ENCODE results near the gene UCP3.

The UCP3 gene

DNA sequence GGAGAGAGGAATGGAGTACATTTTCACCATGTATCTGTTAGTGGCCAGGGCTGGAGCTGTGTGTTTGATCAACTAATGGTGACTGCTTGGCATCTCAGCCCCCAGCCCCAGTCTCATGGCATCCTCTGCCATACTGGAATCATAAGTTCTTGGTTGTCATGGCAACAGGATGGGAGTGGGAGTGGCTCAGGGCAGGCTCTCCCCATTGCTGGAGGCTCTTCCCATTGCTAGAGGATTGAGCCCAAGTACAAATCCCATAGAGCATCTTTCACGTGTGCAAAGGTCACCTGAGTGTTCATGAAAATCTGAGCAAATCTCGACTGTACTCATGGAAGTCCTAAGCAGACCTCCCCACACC, 43.1 kb downstream of the UCP3 start:
- Histone ChIP-seq H3K27ac (no peak overlapping the region), H3K4me3 (no peak overlapping the region)

DNA sequence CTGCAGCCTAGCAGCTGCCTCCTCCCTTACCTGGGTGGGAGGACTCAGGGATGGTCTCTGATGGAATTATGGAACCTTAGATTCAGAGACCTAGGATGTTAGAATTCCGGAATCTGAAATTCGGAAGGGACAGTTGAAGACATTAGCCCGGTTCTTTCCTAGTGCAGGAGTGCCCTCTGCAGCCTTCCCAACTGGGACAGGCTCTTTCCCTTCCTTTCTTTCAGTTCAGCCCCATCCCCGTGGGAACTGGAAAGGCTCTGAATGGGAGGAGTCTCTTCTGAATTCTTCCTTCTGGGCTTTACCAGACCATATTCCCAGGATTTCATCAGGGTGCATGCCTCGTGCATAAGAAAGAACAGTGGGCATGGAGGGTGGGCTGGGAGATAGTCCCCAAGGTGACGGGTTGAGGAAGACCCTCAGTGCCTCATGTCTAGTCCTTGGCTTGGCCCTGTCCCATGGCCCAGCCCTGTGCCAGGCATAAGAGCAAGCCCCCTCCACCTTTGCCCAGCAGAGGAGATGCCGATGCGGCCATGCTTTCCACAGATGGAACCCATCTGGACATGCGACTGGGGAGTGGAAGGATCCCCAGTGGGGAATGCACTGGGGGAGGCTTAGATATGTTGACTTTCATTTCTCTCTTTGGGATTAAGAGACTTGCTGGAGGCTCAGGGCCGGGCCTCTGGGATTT, 43.7 kb downstream of the UCP3 start:
- no peak overlapping the region for H3K4me3 ChIP-seq
- H3K27ac ChIP-seq, result no peak overlapping the region

DNA sequence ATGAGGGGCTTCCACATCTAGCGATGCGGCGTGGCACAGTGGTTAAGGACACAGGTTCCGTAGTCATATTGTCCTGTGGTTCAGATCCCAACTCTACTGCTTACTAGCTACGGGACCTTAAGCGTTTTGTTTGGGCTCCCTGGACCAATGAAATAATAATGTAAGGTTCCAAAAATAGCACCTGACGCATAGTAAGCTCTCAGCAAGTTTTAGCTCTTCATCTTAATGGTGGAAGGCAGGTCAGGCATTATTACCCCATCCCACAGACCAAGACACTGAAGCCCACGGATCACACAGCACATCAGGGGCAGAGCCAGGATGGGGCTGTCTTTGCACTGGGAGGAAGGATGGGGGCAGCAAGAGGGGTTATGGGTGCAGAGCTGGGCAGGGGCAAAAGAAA, 45.0 kb downstream of the UCP3 start:
- Histone ChIP-seq H3K4me3 (no peak overlapping the region), H3K27ac (no peak overlapping the region)

DNA sequence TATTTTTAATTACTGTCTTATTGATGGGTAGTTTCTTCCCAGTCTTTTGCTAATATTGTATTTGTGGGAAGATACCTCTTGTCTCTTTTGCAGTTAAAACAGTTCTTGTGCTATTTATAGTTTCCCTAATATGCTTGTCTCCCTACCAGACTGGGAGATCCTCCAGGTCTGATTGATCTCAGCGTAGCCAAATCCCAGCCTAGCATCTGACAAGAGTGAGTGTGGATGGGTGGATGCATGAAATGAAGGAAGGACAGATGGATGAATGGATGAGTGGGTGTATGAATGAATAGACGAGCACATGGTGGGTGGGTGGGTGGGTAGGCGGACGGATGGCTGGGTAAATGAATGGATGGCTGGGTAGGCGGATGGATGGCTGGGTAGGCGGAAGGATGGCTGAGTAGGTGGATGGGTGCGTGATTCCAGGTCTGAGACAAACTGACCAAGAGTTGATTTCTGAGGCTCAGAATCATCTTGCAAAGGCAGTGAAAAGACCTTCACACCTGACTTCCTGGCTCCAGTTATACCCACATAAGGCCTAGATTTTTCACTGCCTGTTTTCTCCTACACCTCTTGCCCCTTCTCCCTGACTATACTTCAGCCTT, 46.7 kb downstream of the UCP3 start:
- no peak overlapping the region for H3K4me3 ChIP-seq
- H3K27ac ChIP-seq, result no peak overlapping the region

DNA sequence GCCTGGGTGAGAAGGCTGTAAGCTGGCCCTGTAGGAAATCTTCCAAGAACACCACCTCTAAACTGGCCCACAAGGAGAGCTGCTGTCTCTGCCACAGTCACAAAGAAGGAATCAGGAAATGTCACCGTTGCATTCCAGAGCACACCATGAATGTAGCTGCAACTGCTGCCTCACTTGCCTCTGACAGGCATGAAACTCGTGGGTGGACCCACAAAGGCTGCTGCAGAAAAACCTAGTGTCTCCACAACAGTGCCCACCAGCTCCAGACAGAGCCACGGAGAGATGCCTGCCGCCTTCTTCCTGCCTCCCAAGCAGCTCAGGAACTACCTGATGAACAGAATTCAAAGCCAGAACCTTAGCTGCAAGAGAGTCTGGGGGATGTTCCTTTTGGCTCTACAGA, 47.6 kb downstream of the UCP3 start:
- Histone ChIP-seq H3K27ac (no peak overlapping the region), H3K4me3 (no peak overlapping the region)

GRCh38 chr11:73958521-73959141, 50.3 kb downstream of the UCP3 start:
- Histone ChIP-seq H3K4me3 (no peak overlapping the region), H3K27ac (no peak overlapping the region)

GRCh38 chr11:73957654-73958361, 51.1 kb downstream of the UCP3 start:
- no peak overlapping the region for H3K4me3 ChIP-seq
- H3K27ac ChIP-seq, result no peak overlapping the region

DNA sequence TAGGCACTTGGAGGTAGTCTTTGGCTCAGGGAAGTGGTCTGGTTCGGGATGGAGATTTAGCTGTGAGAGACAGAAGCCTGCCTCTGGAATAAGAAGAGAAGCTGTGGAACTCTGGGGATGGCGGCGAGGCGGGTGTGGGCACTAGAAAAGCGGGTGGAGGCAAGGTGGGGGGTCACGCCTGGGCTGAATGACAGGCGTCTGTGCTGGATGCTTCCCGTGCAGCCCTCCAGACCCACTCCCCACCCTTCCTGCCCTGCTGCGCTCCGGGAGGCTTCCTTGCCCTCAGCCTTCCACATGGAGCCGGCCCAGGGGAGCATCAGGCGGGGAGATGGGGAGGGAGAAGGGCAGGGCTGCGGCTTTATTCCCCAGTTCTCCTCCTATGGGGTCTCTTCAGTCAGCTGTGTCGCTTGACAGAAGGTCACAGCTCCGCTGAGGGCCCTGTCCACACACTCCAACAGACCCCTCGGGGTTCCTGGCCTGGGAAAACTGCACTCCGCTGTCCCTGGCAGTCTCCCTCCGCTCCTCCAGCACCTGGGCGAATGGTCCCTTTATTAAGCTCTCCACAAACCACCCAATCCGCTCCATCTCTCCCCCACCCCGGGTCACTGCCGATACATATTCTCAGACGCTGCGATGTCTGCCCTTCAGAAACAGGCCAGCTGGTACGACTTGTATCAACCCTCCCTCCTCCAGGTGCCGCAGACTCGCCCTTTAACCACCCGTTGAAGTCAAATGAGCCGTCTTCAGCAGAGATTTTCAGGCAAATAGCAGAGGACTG, 51.8 kb downstream of the UCP3 start:
- Histone ChIP-seq H3K4me3 (no peak overlapping the region), H3K27ac (no peak overlapping the region)

DNA sequence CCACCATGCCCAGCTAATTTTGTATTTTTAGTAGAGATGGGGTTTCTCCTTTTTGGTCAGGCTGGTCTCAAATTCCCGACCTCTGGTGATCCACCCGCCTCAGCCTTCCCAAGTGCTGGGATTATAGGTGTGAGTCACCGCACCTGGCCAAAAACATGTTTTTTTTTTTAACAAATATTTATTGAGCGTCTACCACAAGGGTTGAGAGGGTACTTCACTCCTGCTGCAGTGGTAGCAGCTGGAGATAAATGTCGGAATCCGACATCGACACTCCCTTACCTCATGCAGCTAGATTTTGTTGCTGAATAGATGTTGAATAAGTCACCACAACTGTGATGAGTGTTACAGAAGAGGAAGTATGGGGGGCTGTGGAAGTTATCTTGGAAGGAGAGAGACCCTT, 57.1 kb downstream of the UCP3 start:
- H3K4me3 ChIP-seq, result no peak overlapping the region
- H3K27ac ChIP-seq, result no peak overlapping the region

GRCh38 chr11:73950869-73951710, 57.8 kb downstream of the UCP3 start, which contains the start of gene DNAJB13:
Gene DNAJB13, plus strand, starts transcription at chr11:73951026. Its CDS starts 44 bp downstream, at chr11:73951070.
- H3K27ac ChIP-seq, result no peak within 1 kb of the TSS
- no peak within 1 kb of the TSS for H3K4me3 ChIP-seq
